GM21786 (cell line): ENCODE measurements around the gene CAPN8.

Source experiments
- ATAC-seq: cut with Tn5 transposase; IDR thresholded peaks from one replicate; pipeline ENCODE4 v1.9.1; 2021; ENCODE audit not compliant: unreplicated experiment

The CAPN8 gene

GRCh38 chr1:223702735-223703667 lies 37.5 kb upstream of the CAPN8 start:
- ATAC-seq: no peak

GRCh38 chr1:223700942-223701637 lies 35.6 kb upstream of the CAPN8 start:
- ATAC-seq: no peak

- no peak for ATAC-seq
These were observed 35.0 kb upstream of the CAPN8 start for GRCh38 chr1:223700388-223700918.

GRCh38 chr1:223695941-223696340 lies 30.4 kb upstream of the CAPN8 start:
- ATAC-seq: no peak

GRCh38 chr1:223695014-223695548 lies 29.6 kb upstream of the CAPN8 start:
- no peak for ATAC-seq

GRCh38 chr1:223691121-223691520 lies 25.6 kb upstream of the CAPN8 start:
- ATAC-seq: no peak

- no peak for ATAC-seq
These were observed 18.9 kb upstream of the CAPN8 start for GRCh38 chr1:223684488-223684792.

- no peak for ATAC-seq
These were observed 18.3 kb upstream of the CAPN8 start for GRCh38 chr1:223683586-223684487.

GRCh38 chr1:223682502-223682901 lies 17.0 kb upstream of the CAPN8 start:
- ATAC-seq: no peak

- no peak for ATAC-seq
These were observed 14.7 kb upstream of the CAPN8 start for GRCh38 chr1:223680188-223680587.

- ATAC-seq: no peak
These were observed 13.3 kb upstream of the CAPN8 start for GRCh38 chr1:223678841-223679240.

GRCh38 chr1:223674119-223674890 lies 8.8 kb upstream of the CAPN8 start:
- ATAC-seq: no peak

GRCh38 chr1:223670458-223671159 lies 5.1 kb upstream of the CAPN8 start:
- ATAC-seq: no peak

GRCh38 chr1:223669003-223669795 lies 3.7 kb upstream of the CAPN8 start:
- ATAC-seq: no peak

- no peak for ATAC-seq
These were observed 2.1 kb upstream of the CAPN8 start for GRCh38 chr1:223667484-223668182.

- ATAC-seq: no peak
These were observed 1.4 kb downstream of the CAPN8 start for GRCh38 chr1:223664106-223664505.

- no peak for ATAC-seq
These were observed 2.6 kb downstream of the CAPN8 start for GRCh38 chr1:223662943-223663342.

- ATAC-seq: no peak
These were observed 5.8 kb downstream of the CAPN8 start for GRCh38 chr1:223659711-223660110.
